Smooth muscle cell (in vitro differentiated cells): ENCODE results near the gene AGTPBP1. TPM values are rescaled to one million over a fixed set of nuclear protein-coding genes. Genes with fewer than 3 reads are reported as not detected.

Experiments
- DNase-seq: peaks from one replicate; lab custom pipeline; 2025; ENCODE audit not compliant: unreplicated experiment; lab: John Stamatoyannopoulos, UW
- H2AFZ ChIP-seq: fragments of 200-600 bp; sonication (generic); 2 replicates; pipeline ENCODE4 v1.6.0; 2016; ENCODE audit warnings: antibody characterized with exemption, low read depth, mild to moderate bottlenecking
- H3F3A ChIP-seq: fragments of 200-600 bp; sonication (generic); 2 replicates; pipeline ENCODE4 v1.6.0; 2017; ENCODE audit warnings: antibody characterized with exemption, low read depth
- H3K27ac ChIP-seq: fragments of 200-600 bp; sonication (generic); 2 replicates; pipeline ENCODE4 v1.5.1; 2016; ENCODE audit warnings: low read depth, mild to moderate bottlenecking
- H3K27me3 ChIP-seq: fragments of 200-600 bp; sonication (generic); 2 replicates; pipeline ENCODE4 v1.6.1; 2016; ENCODE audit warnings: low read depth, mild to moderate bottlenecking
- H3K36me3 ChIP-seq: fragments of 200-600 bp; sonication (generic); 2 replicates; pipeline ENCODE4 v1.5.1; 2016; ENCODE audit warnings: low read depth
- H3K4me1 ChIP-seq: fragments of 200-600 bp; sonication (generic); 2 replicates; pipeline ENCODE4 v1.5.1; 2016; ENCODE audit warnings: low read depth
- H3K4me2 ChIP-seq: fragments of 200-600 bp; sonication (generic); 2 replicates; pipeline ENCODE4 v1.6.0; 2016; ENCODE audit warnings: mild to moderate bottlenecking
- H3K4me3 ChIP-seq: fragments of 200-600 bp; sonication (generic); 2 replicates; pipeline ENCODE4 v1.5.1; 2016; ENCODE audit warnings: mild to moderate bottlenecking
- H3K79me2 ChIP-seq: fragments of 200-600 bp; sonication (generic); 2 replicates; pipeline ENCODE4 v1.6.0; 2016; ENCODE audit warnings: low read depth, mild to moderate bottlenecking
- H3K9ac ChIP-seq: fragments of 200-600 bp; sonication (generic); 2 replicates; pipeline ENCODE4 v1.6.0; 2016; ENCODE audit warnings: low read depth
- H3K9me3 ChIP-seq: fragments of 200-600 bp; sonication (generic); replicated peaks from 2 replicates; pipeline ENCODE4 v1.5.1; 2016; ENCODE audit warnings: low read depth
- H4K20me1 ChIP-seq: fragments of 200-600 bp; sonication (generic); 2 replicates; pipeline ENCODE4 v1.6.0; 2016; ENCODE audit warnings: low read depth
- CTCF ChIP-seq: fragments of 200-600 bp; sonication (generic); IDR thresholded peaks from 2 replicates; pipeline ENCODE4 v1.5.1; 2017; ENCODE audit warnings: borderline replicate concordance, mild to moderate bottlenecking, antibody characterized with exemption; ENCODE audit not compliant: insufficient read depth, poor library complexity, severe bottlenecking
- WGBS: methylation state at CpG from one replicate; pipeline ENCODE4 v1.1.7; 2016; ENCODE audit warnings: low lambda C conversion rate; 5-methylcytosine and 5-hydroxymethylcytosine counted together
- polyA plus RNA-seq: library from polyadenylated mRNA; unstranded; fragments of >200 nt; fragmentation: Nextera tagmentation; extraction: Ambion mirVana; gene quantifications from 2 replicates; pipeline ENCODE4 v1.2.1, GENCODE V29; 2016
- total RNA-seq: library from RNA; depleted of rRNA; stranded (reverse); fragments of >200 nt; gene quantifications from 2 replicates; pipeline ENCODE4 v1.2.3, GENCODE V29; 2014

Gene AGTPBP1
- total and polyA plus RNA-seq, 2 experiments from 2014 or later: 4.6 to 7.0 TPM

- Histone ChIP-seq H3K36me3 (no peaks in the 10 kb centered on the region), H3K4me3 (no peak overlapping the region), H3K27me3 (no peaks in the 10 kb centered on the region), H4K20me1 (no peaks in the 10 kb centered on the region), H3K9ac (no peak overlapping the region), H3K9me3 (no peaks in the 10 kb centered on the region), H3K4me1 (no peaks in the 10 kb centered on the region), H3K79me2 (no peaks in the 10 kb centered on the region), H3K27ac (no peak overlapping the region), H3K4me2 (no peak overlapping the region), H3F3A (no peaks in the 10 kb centered on the region), H2AFZ (no peak overlapping the region)
- no peak for DNase-seq
- no peak for TF ChIP-seq CTCF
- 74% methylated on average over 3 of the region's 3 CpGs for WGBS
Observed at GRCh38 chr9:85559526-85559925, 182.2 kb downstream of the AGTPBP1 start.

DNA sequence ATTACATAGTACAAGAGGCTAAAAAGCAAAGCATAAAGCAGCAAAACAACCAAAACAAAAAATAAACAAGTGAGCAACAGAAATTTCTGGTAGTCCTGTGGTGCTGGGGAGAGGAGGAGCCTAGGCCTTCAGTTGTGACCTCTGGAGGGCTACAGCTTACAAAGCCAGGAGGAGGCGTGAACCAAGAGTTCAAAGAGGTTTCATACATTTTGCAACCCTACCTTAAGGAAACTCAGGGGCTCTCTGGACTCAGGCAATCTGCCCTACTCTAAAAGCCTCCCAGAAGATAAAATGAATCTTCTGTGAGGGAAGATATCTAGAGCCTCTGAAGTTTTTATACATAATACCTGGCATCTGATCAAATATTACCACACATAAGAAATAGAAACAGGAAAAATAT is 187.4 kb downstream of the AGTPBP1 start:
- no peak for DNase-seq
- Histone ChIP-seq H3F3A (no peaks in the 10 kb centered on the region), H3K27ac (no peak overlapping the region), H3K4me1 (no peaks in the 10 kb centered on the region), H2AFZ (no peak overlapping the region), H3K9ac (no peak overlapping the region), H3K9me3 (no peaks in the 10 kb centered on the region), H3K4me3 (no peak overlapping the region), H3K36me3 (no peaks in the 10 kb centered on the region), H3K79me2 (no peaks in the 10 kb centered on the region), H4K20me1 (no peaks in the 10 kb centered on the region), H3K4me2 (no peak overlapping the region), H3K27me3 (no peaks in the 10 kb centered on the region)
- TF ChIP-seq CTCF: no peak
- WGBS: 76% methylated on average over 1 of the region's 1 CpG

DNA sequence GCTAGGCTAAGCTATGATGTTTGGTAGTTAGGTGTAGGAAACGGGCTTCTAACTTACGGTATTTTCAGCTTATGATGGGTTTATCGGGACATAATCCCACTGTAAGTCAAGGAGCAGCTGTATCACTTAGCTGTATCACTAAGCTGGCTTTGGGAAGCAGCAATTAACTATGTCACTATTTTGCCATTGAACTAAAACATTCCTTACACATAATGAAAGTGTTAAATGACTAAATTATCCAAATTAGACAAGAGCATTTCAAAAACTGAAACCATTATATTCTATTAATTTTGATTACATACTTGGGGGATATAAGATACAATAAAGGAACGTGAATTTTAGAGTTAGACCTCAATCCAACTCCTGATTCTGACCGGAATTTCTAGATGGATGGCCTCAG is 188.3 kb downstream of the AGTPBP1 start:
- Histone ChIP-seq H4K20me1 (no peaks in the 10 kb centered on the region), H3K36me3 (no peaks in the 10 kb centered on the region), H3K27me3 (no peaks in the 10 kb centered on the region), H3F3A (no peaks in the 10 kb centered on the region), H2AFZ (no peak overlapping the region), H3K9me3 (no peaks in the 10 kb centered on the region), H3K4me3 (no peak overlapping the region), H3K4me1 (no peaks in the 10 kb centered on the region), H3K79me2 (no peaks in the 10 kb centered on the region), H3K9ac (no peak overlapping the region), H3K27ac (no peak overlapping the region), H3K4me2 (no peak overlapping the region)
- no peak for TF ChIP-seq CTCF
- DNase-seq: no peak
- WGBS: 93% methylated on average over 5 of the region's 5 CpGs

- Histone ChIP-seq H3K79me2 (no peaks in the 10 kb centered on the region), H3K27ac (no peak overlapping the region), H3K4me3 (no peak overlapping the region), H3K36me3 (no peaks in the 10 kb centered on the region), H3F3A (no peaks in the 10 kb centered on the region), H2AFZ (no peak overlapping the region), H4K20me1 (no peaks in the 10 kb centered on the region), H3K9ac (no peak overlapping the region), H3K9me3 (no peaks in the 10 kb centered on the region), H3K27me3 (no peaks in the 10 kb centered on the region), H3K4me1 (no peaks in the 10 kb centered on the region), H3K4me2 (no peak overlapping the region)
- 78% methylated on average over 2 of the region's 2 CpGs for WGBS
- no peak for TF ChIP-seq CTCF
- DNase-seq: no peak
Observed at GRCh38 chr9:85547599-85547998, 194.2 kb downstream of the AGTPBP1 start.
